Smooth muscle cell (in vitro differentiated cells): ENCODE data around the gene ASCL5. TPM values are rescaled to one million over a fixed set of nuclear protein-coding genes. Genes with fewer than 3 reads are reported as not detected.

Experiments
- DNase-seq: peaks from one replicate; lab custom pipeline; 2025; ENCODE audit not compliant: unreplicated experiment; lab: John Stamatoyannopoulos, UW
- H2AFZ ChIP-seq: fragments of 200-600 bp; sonication (generic); 2 replicates; pipeline ENCODE4 v1.6.0; 2016; ENCODE audit warnings: antibody characterized with exemption, low read depth, mild to moderate bottlenecking
- H3F3A ChIP-seq: fragments of 200-600 bp; sonication (generic); 2 replicates; pipeline ENCODE4 v1.6.0; 2017; ENCODE audit warnings: antibody characterized with exemption, low read depth
- H3K27ac ChIP-seq: fragments of 200-600 bp; sonication (generic); 2 replicates; pipeline ENCODE4 v1.5.1; 2016; ENCODE audit warnings: low read depth, mild to moderate bottlenecking
- H3K27me3 ChIP-seq: fragments of 200-600 bp; sonication (generic); 2 replicates; pipeline ENCODE4 v1.6.1; 2016; ENCODE audit warnings: low read depth, mild to moderate bottlenecking
- H3K36me3 ChIP-seq: fragments of 200-600 bp; sonication (generic); 2 replicates; pipeline ENCODE4 v1.5.1; 2016; ENCODE audit warnings: low read depth
- H3K4me1 ChIP-seq: fragments of 200-600 bp; sonication (generic); 2 replicates; pipeline ENCODE4 v1.5.1; 2016; ENCODE audit warnings: low read depth
- H3K4me2 ChIP-seq: fragments of 200-600 bp; sonication (generic); 2 replicates; pipeline ENCODE4 v1.6.0; 2016; ENCODE audit warnings: mild to moderate bottlenecking
- H3K4me3 ChIP-seq: fragments of 200-600 bp; sonication (generic); 2 replicates; pipeline ENCODE4 v1.5.1; 2016; ENCODE audit warnings: mild to moderate bottlenecking
- H3K79me2 ChIP-seq: fragments of 200-600 bp; sonication (generic); 2 replicates; pipeline ENCODE4 v1.6.0; 2016; ENCODE audit warnings: low read depth, mild to moderate bottlenecking
- H3K9ac ChIP-seq: fragments of 200-600 bp; sonication (generic); 2 replicates; pipeline ENCODE4 v1.6.0; 2016; ENCODE audit warnings: low read depth
- H3K9me3 ChIP-seq: fragments of 200-600 bp; sonication (generic); replicated peaks from 2 replicates; pipeline ENCODE4 v1.5.1; 2016; ENCODE audit warnings: low read depth
- H4K20me1 ChIP-seq: fragments of 200-600 bp; sonication (generic); 2 replicates; pipeline ENCODE4 v1.6.0; 2016; ENCODE audit warnings: low read depth
- WGBS: methylation state at CpG from one replicate; pipeline ENCODE4 v1.1.7; 2016; ENCODE audit warnings: low lambda C conversion rate; 5-methylcytosine and 5-hydroxymethylcytosine counted together
- polyA plus RNA-seq: library from polyadenylated mRNA; unstranded; fragments of >200 nt; fragmentation: Nextera tagmentation; extraction: Ambion mirVana; gene quantifications from 2 replicates; pipeline ENCODE4 v1.2.1, GENCODE V29; 2016
- total RNA-seq: library from RNA; depleted of rRNA; stranded (reverse); fragments of >200 nt; gene quantifications from 2 replicates; pipeline ENCODE4 v1.2.3, GENCODE V29; 2014
- TF ChIP-seq, protein P1 (sequence below): fragments of 200-600 bp; sonication (generic); IDR thresholded peaks from 2 replicates; pipeline ENCODE4 v1.5.1; 2017; ENCODE audit warnings: borderline replicate concordance, mild to moderate bottlenecking, antibody characterized with exemption; ENCODE audit not compliant: insufficient read depth, poor library complexity, severe bottlenecking

The ASCL5 gene
- total and polyA plus RNA-seq, 2 experiments from 2014 or later = not detected

DNA sequence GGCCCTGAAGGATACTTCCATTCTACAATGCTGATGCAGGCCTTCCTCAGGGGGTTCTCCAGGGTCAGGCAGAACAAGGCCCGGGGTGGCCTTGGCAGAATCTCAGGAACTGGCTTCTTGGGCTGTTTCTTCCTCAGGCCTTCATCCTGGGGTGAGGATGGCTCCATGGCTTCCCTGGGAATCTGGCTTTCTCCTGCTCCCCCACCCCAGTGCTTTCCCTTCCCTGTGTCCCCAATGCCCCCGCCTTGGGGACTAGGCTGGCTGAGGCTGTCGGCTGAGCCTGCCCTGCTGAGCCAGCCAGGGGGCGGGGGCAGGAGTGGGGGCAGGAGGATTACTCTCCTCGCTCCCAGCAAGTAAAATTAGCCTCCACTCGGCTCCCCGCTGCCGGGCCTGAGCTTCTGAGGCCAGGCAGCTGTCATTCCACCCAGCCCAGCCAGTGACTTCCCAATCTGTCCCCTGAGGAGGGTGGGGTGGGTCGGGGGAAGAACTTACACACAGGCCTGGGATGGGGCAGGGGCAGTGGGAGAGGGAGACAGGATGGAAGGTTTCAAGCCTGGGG, 14.7 kb downstream of the ASCL5 start, which contains the start of gene CACNA1S:
Gene CACNA1S, minus strand, starts transcription at position 254 of the 559 bp plus-strand sequence. Its CDS starts 87 bp downstream, at position 167.
- H3K9me3 ChIP-seq = no peaks in the 10 kb centered on the region
- no peaks in the 10 kb centered on the region for H4K20me1 ChIP-seq
- H3K4me3 ChIP-seq = no peak within 1 kb of the TSS
- H3K9ac ChIP-seq = no peak within 1 kb of the TSS
- H3F3A ChIP-seq = no peaks in the 10 kb centered on the region
- peaks cover 5% of the 10 kb centered on the region for H3K4me1 ChIP-seq
- no peak for DNase-seq
- WGBS = 43% methylated on average over 4 of the region's 9 CpGs
- no peak within 1 kb of the TSS for H3K27ac ChIP-seq
- H3K4me2 ChIP-seq = no peak within 1 kb of the TSS
- TF ChIP-seq, protein P1, sequence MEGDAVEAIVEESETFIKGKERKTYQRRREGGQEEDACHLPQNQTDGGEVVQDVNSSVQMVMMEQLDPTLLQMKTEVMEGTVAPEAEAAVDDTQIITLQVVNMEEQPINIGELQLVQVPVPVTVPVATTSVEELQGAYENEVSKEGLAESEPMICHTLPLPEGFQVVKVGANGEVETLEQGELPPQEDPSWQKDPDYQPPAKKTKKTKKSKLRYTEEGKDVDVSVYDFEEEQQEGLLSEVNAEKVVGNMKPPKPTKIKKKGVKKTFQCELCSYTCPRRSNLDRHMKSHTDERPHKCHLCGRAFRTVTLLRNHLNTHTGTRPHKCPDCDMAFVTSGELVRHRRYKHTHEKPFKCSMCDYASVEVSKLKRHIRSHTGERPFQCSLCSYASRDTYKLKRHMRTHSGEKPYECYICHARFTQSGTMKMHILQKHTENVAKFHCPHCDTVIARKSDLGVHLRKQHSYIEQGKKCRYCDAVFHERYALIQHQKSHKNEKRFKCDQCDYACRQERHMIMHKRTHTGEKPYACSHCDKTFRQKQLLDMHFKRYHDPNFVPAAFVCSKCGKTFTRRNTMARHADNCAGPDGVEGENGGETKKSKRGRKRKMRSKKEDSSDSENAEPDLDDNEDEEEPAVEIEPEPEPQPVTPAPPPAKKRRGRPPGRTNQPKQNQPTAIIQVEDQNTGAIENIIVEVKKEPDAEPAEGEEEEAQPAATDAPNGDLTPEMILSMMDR = no peak
- H3K27me3 ChIP-seq = peaks cover 9% of the 10 kb centered on the region
- H2AFZ ChIP-seq = no peak within 1 kb of the TSS
- no peaks in the 10 kb centered on the region for H3K36me3 ChIP-seq
- no peaks in the 10 kb centered on the region for H3K79me2 ChIP-seq

DNA sequence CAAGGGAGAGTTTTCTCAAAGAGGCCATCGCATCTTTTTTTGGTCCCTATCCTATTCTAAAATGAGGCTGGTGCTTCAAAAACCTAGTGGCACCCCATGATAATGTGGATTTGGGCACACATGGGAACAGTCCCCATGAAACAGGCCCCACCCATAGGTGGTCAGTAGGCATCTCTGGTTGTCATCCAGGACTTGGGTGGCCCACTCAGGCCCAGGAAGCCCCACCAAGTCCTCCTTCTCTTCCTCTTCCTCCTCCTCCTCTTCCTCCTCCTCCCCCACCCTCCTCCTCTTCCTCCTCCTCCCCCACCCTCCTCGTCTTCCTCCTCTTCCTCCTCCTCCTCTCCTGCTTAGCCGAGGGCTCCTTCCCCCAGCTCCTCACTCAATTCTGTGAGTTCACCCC, 15.3 kb downstream of the ASCL5 start:
- H2AFZ ChIP-seq = no peak overlapping the region
- TF ChIP-seq, protein P1 = no peak
- peaks cover 5% of the 10 kb centered on the region for H3K4me1 ChIP-seq
- H3K79me2 ChIP-seq = no peaks in the 10 kb centered on the region
- no peaks in the 10 kb centered on the region for H3K9me3 ChIP-seq
- H3K27me3 ChIP-seq = peaks cover 8% of the 10 kb centered on the region
- no peak for DNase-seq
- no peaks in the 10 kb centered on the region for H3F3A ChIP-seq
- H3K27ac ChIP-seq = no peak overlapping the region
- H3K4me2 ChIP-seq = no peak overlapping the region
- H3K36me3 ChIP-seq = no peaks in the 10 kb centered on the region
- WGBS = 100% methylated on average over 1 of the region's 3 CpGs
- no peak overlapping the region for H3K4me3 ChIP-seq
- no peak overlapping the region for H3K9ac ChIP-seq
- H4K20me1 ChIP-seq = no peaks in the 10 kb centered on the region

DNA sequence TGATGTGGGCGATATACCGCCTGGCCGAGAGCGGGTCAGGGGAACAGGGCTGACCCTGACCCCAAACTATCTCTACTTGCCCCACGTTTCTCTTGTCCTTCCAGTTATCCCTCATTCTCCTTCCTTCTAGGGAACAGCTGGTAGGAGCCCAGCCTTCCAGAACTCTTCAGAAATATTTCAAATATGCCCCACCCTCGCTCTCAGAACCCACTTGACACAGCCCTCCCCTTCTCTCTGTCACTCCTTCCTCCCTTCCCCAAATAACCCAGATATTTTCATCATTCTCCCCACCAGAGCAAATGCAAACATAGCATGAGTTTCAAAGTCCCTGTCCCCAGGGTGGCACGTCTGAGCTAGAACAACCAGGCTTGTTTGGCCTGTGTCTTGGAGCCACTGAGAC, 15.8 kb downstream of the ASCL5 start:
- H3K9me3 ChIP-seq = no peaks in the 10 kb centered on the region
- TF ChIP-seq, protein P1 = no peak
- no peaks in the 10 kb centered on the region for H3K36me3 ChIP-seq
- no peak for DNase-seq
- H3F3A ChIP-seq = no peaks in the 10 kb centered on the region
- peaks cover 4% of the 10 kb centered on the region for H3K27me3 ChIP-seq
- H3K27ac ChIP-seq = no peak overlapping the region
- H2AFZ ChIP-seq = no peak overlapping the region
- peaks cover 5% of the 10 kb centered on the region for H3K4me1 ChIP-seq
- no peaks in the 10 kb centered on the region for H3K79me2 ChIP-seq
- no peak overlapping the region for H3K4me2 ChIP-seq
- no peaks in the 10 kb centered on the region for H4K20me1 ChIP-seq
- H3K9ac ChIP-seq = no peak overlapping the region
- H3K4me3 ChIP-seq = no peak overlapping the region
- WGBS = 82% methylated on average over 5 of the region's 7 CpGs

DNA sequence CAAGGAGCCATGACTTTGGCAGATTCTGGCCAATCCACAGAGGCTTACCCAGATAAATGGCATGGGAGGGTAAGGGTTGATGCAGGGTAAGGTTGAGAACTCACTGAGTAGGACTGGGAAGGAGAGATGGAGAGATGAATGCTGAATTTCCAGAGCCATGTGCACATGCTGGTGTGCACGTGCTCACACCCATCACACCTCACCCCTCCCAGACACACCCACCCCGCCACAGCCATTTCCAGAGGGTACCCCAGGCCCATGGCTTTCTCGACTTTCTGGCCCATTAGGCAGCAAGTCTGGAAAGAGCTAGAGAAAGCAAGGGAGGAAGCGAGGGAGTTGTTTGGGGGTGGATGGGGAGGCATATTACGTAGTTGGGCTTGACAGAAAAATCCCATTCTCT, 16.4 kb downstream of the ASCL5 start:
- TF ChIP-seq, protein P1 = no peak
- Histone ChIP-seq H2AFZ (no peak overlapping the region), H3K27me3 (peaks cover 4% of the 10 kb centered on the region), H3K27ac (no peak overlapping the region), H3K4me3 (no peak overlapping the region), H3K79me2 (no peaks in the 10 kb centered on the region), H3K9ac (no peak overlapping the region), H3K9me3 (no peaks in the 10 kb centered on the region), H3F3A (no peaks in the 10 kb centered on the region), H4K20me1 (no peaks in the 10 kb centered on the region), H3K4me1 (peaks cover 5% of the 10 kb centered on the region), H3K4me2 (no peak overlapping the region), H3K36me3 (no peaks in the 10 kb centered on the region)
- no peak for DNase-seq
- whole genome bisulfite sequencing = 91% methylated on average over 5 of the region's 5 CpGs
